NOMO-1 treated with DMSO at 0.1 percent for 48 hours (cell line): ENCODE results near the gene ZNF598.
"Not testable (repeated sequence)": the region's sequence is repeated elsewhere in the genome, so short reads cannot be mapped to it uniquely, and the experiment has no call there.

Experiments used
- DNase-seq: peaks from one replicate; lab custom pipeline; 2025; ENCODE audit not compliant: unreplicated experiment; lab: John Stamatoyannopoulos, UW

The ZNF598 gene

DNA sequence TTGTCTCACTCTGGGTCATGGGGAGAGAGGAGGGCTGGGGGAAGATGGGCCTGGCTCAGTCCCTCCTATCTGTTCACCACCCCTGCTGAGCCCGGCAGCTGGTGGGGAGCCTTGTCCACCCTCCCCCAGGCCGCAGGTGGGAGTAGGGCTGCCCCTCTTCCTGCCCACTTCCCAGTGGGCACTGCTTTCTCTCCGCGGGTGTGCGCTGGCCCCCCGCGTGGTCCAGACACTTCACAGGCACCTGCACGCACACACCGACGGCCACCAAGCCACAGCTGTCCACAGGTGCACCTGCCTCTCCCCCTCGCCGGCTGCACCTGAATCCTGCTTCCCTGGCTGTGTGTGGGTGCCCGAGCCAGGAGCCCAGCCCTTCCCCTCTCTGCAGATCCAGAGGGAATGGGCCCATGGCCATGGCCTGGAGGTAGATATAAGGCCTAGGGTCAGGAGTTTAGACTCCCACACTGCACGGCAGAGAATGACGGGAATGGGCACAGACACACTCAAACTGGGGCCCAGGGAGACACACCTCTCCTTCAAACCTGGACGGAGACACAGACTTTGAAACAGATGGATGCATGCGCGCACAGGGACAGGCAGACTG is 19.1 kb upstream of the ZNF598 start:
- no peak for DNase-seq

- DNase-seq = no peak
Measured at GRCh38 chr16:2028146-2028545, 18.5 kb upstream of the ZNF598 start.

DNA sequence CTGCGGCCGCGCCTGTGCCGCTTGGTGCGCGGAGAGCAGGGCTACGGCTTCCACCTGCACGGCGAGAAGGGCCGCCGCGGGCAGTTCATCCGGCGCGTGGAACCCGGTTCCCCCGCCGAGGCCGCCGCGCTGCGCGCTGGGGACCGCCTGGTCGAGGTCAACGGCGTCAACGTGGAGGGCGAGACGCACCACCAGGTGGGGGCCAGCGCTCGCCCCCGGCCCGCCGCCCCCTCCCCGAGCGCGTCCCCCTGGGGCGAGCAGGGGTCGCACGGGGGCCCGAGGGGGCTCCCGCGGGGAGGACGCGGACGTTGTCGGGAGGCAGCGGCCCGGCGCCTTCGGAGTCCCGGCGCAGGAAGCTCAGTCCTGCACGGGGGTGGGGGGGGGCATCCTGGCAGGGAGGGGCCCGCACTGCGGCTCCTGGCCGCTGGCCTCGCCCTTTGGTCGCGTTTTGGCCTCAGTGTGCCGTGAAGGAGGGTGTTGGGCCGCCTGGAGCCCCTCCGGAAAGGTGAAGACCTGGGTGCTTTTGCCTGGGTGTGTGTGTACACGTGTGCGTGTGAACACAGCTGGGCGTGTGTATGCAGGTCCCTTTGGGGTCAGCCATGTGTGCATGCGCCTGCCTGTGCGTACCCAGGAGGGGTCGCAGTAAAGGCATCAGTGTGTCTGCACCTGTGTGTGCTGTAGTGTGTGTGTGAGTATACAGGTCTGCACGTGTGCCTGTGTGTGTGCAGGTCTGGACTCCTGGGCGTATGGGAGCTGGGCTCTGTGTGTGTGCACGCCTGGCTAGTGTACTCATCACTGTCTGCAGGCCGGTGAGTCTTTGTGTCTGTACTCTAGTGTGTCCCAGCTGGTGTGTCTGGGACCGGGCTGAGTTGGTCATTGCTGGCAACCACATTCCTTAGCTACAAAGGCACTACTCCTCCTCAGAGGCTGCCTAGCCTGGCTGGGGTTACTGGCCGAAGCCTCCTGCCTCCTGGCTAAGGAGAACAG is 17.7 kb upstream of the ZNF598 start:
- DNase-seq = no peak

GRCh38 chr16:2026461-2027023 is 16.9 kb upstream of the ZNF598 start, which contains the start of gene NHERF2:
NHERF2 (plus strand) TSS chr16:2026902; CDS start chr16:2027006, 104 bp downstream.
- no peak for DNase-seq

- no peak for DNase-seq
Measured at GRCh38 chr16:2025878-2026460, 16.3 kb upstream of the ZNF598 start.

DNA sequence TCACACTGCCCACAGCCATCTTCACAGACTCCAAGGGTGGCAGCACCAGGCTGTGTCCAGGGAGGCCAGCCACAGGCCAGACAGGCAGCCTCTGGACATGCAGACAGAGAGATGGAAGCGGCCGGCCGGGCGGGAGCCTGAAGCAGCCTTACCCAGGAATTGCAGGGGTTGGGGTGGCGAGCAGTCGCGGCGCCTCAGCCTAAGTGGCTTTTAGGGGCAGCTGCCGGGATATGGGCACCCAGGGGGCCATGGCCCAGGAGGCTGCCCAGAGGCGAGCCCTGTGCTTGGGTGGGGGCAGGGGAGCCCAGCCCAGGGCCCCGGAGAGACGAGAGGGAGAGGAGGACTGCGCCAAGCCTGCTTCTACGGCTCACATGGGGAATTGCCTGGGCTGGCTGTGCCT is 15.6 kb upstream of the ZNF598 start:
- DNase-seq = no peak

GRCh38 chr16:2024032-2024420 is 14.4 kb upstream of the ZNF598 start:
- DNase-seq = no peak

GRCh38 chr16:2023092-2024031 is 13.7 kb upstream of the ZNF598 start:
- peak; percentile 76 for DNase-seq

- no peak for DNase-seq
Measured at GRCh38 chr16:2022723-2023091, 13.1 kb upstream of the ZNF598 start.

DNA sequence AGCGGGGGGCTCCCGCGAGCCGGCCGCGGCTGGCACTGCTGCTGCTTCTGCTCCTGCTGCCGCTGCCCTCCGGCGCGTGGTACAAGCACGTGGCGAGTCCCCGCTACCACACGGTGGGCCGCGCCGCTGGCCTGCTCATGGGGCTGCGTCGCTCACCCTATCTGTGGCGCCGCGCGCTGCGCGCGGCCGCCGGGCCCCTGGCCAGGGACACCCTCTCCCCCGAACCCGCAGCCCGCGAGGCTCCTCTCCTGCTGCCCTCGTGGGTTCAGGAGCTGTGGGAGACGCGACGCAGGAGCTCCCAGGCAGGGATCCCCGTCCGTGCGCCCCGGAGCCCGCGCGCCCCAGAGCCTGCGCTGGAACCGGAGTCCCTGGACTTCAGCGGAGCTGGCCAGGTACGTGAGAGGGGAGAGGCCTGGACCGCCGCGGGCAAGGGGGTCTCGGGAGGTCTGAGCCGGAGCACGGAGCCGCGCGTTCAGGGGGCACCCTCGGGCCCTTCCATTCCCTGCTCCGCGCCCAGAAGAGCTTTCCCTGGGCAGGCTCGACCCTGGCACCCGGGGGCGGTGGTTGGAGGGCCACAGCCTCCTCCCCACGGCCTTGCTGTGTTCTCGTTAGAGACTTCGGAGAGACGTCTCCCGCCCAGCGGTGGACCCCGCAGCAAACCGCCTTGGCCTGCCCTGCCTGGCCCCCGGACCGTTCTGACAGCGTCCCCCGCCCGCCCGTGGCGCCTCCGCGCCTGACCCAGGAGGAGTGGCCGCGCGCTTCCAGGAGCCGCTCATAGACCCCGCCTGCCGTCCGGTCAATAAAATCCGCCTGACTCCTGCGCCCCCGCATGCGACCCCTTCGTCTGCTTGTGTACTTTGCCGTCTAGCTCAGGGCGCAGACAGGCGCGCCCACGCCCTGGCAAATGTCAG is 10.6 kb upstream of the ZNF598 start:
- DNase-seq = no peak

DNA sequence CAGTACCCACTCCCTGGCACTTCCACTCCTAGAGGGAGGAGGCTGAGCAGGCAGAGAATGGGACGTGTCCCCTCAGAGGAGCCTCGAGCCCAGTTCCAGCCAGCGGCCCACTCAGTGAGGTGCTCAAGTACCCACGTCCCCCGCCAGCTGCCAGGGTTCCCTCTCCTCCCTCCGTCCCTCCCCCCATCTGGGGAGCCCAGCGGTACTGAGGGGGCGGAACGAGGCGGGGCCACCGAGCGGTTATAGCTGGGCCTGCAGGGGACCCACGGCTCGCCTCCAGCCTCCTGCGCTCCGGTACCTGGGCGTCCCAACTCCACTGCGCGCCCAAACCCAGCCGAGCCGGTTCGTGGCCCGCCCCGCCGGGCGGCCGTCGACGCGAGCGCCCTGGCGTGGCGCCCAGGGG is 9.9 kb upstream of the ZNF598 start, which contains the start of gene NPW:
TSS of gene NPW (plus strand) at position 268 of the 403 bp plus-strand sequence.
- DNase-seq = no peak

- no peak for DNase-seq
Measured at GRCh38 chr16:2016407-2016922, 6.8 kb upstream of the ZNF598 start.

DNA sequence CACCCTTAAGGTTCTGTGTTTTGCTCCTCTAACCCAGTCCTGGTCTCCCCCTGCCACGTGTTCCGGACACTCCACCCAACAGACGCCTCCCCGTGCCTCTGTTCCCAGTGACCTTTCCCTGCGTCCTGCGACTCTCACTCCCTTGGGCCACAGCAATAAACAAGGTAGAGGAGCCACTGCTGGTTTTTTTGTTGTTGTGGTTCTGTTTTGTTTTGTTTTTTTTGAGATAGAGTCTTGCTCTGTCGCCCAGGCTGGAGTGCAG is 6.3 kb upstream of the ZNF598 start:
- DNase-seq = no peak

- DNase-seq = peak; percentile 90
Measured at GRCh38 chr16:2015117-2015946, 5.7 kb upstream of the ZNF598 start.

- DNase-seq = no peak
Measured at GRCh38 chr16:2013527-2013926, 3.9 kb upstream of the ZNF598 start.

GRCh38 chr16:2011726-2012125 is 2.1 kb upstream of the ZNF598 start:
- DNase-seq = not testable (repeated sequence)

DNA sequence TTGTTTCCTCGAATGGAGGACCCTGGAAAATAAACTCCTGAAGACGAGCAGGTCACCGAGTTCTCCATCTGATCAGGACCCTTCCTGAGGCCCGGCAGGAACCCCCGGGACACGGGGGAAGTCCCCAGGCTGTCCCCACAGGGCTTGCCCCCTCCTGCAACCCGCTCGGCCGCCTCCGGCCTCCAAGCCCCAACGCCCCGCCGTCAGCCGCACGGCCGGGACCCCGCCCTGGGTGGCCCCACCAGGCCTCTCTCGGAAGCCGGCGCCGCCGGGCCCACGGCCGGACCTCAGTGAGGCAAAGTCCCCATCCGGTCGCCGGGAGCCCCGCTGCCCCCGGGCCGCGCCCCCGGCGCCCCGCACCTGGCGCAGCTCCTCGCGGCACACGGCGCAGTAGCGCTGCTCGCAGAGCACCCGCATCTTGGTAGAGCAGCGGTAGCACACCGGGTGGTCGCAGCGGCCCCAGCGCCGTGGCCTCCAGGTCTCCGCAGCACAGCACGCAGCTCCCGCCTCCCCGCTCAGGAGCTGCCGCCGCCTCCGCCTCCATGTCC is 383 bp downstream of the ZNF598 start:
- DNase-seq = no peak

- peak; percentile 31 for DNase-seq
Measured at GRCh38 chr16:2008631-2009163, 924 bp downstream of the ZNF598 start.
